Measurements from ENCODE around the gene SORL1. TPM values are rescaled to one million over a fixed set of nuclear protein-coding genes. Genes with fewer than 3 reads are reported as not detected.

Gene SORL1
- total and polyA plus RNA-seq, 2 of the 8 experiments (the other 6 are each of a cell fraction or from before 2014, with no cell fraction given): 38.1 to 65.5 TPM

GRCh38 chr11:121590772-121591404 is 138.8 kb downstream of the SORL1 start:
- CTCF ChIA-PET (ENCODE audit: partially characterized antibody): interaction anchor here (0.8 to 2.5 kb wide), 18 partner anchors 9 to 338 kb away, joined by 3 to 12 read pairs (median 4); no protein-coding TSS in a partner anchor
- 92% methylated on average over 12 of the region's 12 CpGs; no CpG with 5 or more reads in 1 of the 2 experiments for WGBS, 2 experiments (ENCODE audit: extremely low coverage in 1 of 2, insufficient coverage in 1 of 2, insufficient read length in 1 of 2, insufficient replicate concordance in 2 of 2, low coverage in 1 of 2, low lambda C conversion rate in 2 of 2, missing lambda C conversion rate in 1 of 2)
- no peak overlapping the region for H3K27ac ChIP-seq (ENCODE audit: low read depth, low read length)

More at GRCh38 chr11:121590772-121591404, 138.8 kb downstream of the SORL1 start:
- H2BK15ac ChIP-seq (ENCODE audit: low read length): no peak overlapping the region
- no peaks in the 10 kb centered on the region for H3K79me2 ChIP-seq (ENCODE audit: control insufficient read depth in 1 of 2, insufficient read depth in 2 of 2, low read length in 2 of 2)
- H3K23ac ChIP-seq (ENCODE audit: insufficient read length): no peak overlapping the region
- H2BK20ac ChIP-seq (ENCODE audit: low read length): no peak overlapping the region
- H3K4ac ChIP-seq (replicated peaks; ENCODE audit: insufficient read length, low read depth, low read length): no peak overlapping the region
- no peaks in the 10 kb centered on the region for H3K9me3 ChIP-seq (ENCODE audit: insufficient read depth in 2 of 2, low read depth in 1 of 2, low read length in 1 of 2)
- H3K18ac ChIP-seq (ENCODE audit: extremely low read depth, low read length): no peak overlapping the region
- no peak overlapping the region for H2BK5ac ChIP-seq (ENCODE audit: low read depth, low read length)
- no peak overlapping the region for H4K5ac ChIP-seq (ENCODE audit: insufficient read length, low read depth, low read length)
- no peaks in the 10 kb centered on the region for H3K27me3 ChIP-seq (replicated peaks in 1 of 4; ENCODE audit: control insufficient read depth in 3 of 4, extremely low read depth in 1 of 4, insufficient read depth in 3 of 4, low read length in 3 of 4)
- H3K23me2 ChIP-seq (ENCODE audit: low read depth, low read length): no peaks in the 10 kb centered on the region
- H3K56ac ChIP-seq (replicated peaks; ENCODE audit: insufficient read length, low read depth, low read length): no peak overlapping the region
- H3K79me1 ChIP-seq (ENCODE audit: low read depth, low read length): no peaks in the 10 kb centered on the region; the same call in 1 of the 2 replicates
- H2AK5ac ChIP-seq (ENCODE audit: low read depth, low read length): no peak overlapping the region
- no peak overlapping the region for H4K91ac ChIP-seq (replicated peaks; ENCODE audit: insufficient read length, low read length)
- H2AFZ ChIP-seq (ENCODE audit: low read length): no peak overlapping the region
- H2BK12ac ChIP-seq (ENCODE audit: low read depth, low read length): no peak overlapping the region
- H3K36me3 ChIP-seq (ENCODE audit: control insufficient read depth in 2 of 4, insufficient read depth in 4 of 4, low read length in 3 of 4): peaks cover 30 to 73% (median 65%) of the 10 kb centered on the region in 4 experiments
- H3K4me3 ChIP-seq (ENCODE audit: extremely low read depth in 1 of 4, insufficient read depth in 2 of 4, low read depth in 3 of 4, low read length in 4 of 4): no peak overlapping the region
- H4K20me1 ChIP-seq (replicated peaks in 1 of 2; ENCODE audit: control insufficient read depth in 1 of 2, insufficient read depth in 2 of 2, low read length in 2 of 2): peaks cover 0 to 6% of the 10 kb centered on the region in 2 experiments
- H4K8ac ChIP-seq (ENCODE audit: extremely low read depth, insufficient read depth, low read length): no peak overlapping the region
- H3K4me1 ChIP-seq (replicated peaks in 1 of 4; ENCODE audit: control insufficient read depth in 3 of 4, insufficient read depth in 4 of 4, low read length in 3 of 4): peaks cover 0 to 3% (median 0%) of the 10 kb centered on the region in 4 experiments; a peak in 1 of 7 replicates
- no peak overlapping the region for H3K14ac ChIP-seq (ENCODE audit: insufficient read length)
- POLR2A ChIA-PET (ENCODE audit: partially characterized antibody): no interaction called here
- no peak overlapping the region for H3K9ac ChIP-seq (replicated peaks in 1 of 4; ENCODE audit: extremely low read depth in 1 of 4, low read depth in 3 of 4, low read length in 3 of 4)
- no peak for TF ChIP-seq RXRA (IDR thresholded peaks at IDR 0.05; ENCODE audit: insufficient read depth, low read depth, low read length)
- no peak for TF ChIP-seq NANOG (IDR thresholded peaks at IDR 0.05; ENCODE audit: insufficient read depth, low read depth, low read length, poor library complexity, severe bottlenecking)
- no peak for TF ChIP-seq SAP30 (IDR thresholded peaks at IDR 0.05; ENCODE audit: insufficient read depth, insufficient replicate concordance, low read length)
- TF ChIP-seq POLR2AphosphoS5 (IDR thresholded peaks at IDR 0.05; ENCODE audit: low read depth, low read length): no peak
- TF ChIP-seq CHD2 (IDR thresholded peaks at IDR 0.05; ENCODE audit: low read length): no peak
- TF ChIP-seq KDM4A (IDR thresholded peaks at IDR 0.05; ENCODE audit: low read depth, low read length, severe bottlenecking): no peak
- TF ChIP-seq GABPA (IDR thresholded peaks at IDR 0.05; ENCODE audit: borderline replicate concordance, insufficient read depth, low read length): no peak
- no peak for TF ChIP-seq SP2 (IDR thresholded peaks at IDR 0.05; ENCODE audit: low read length)
- no peak for TF ChIP-seq PHF8 (conservative IDR thresholded peaks at IDR 0.05; ENCODE audit: low read depth, low read length)
- no peak for TF ChIP-seq SRF (IDR thresholded peaks at IDR 0.05; ENCODE audit: low read depth, low read length)
- TF ChIP-seq CBX5 (IDR thresholded peaks at IDR 0.05; ENCODE audit: low read depth, low read length): no peak
- FAIRE-seq (no peak), DNase-seq (ENCODE audit: low read depth in 1 of 2, low spot score in 2 of 2) (no peak)
- no peak overlapping the region for H3K4me2 ChIP-seq (ENCODE audit: insufficient read depth in 1 of 2, low read depth in 2 of 2, low read length in 2 of 2)
- H2BK120ac ChIP-seq (replicated peaks; ENCODE audit: low read depth, low read length): no peak overlapping the region

All from H1 (cell line).